Neural progenitor cell (in vitro differentiated cells): ENCODE results near the gene SURF6. TPM values are rescaled to one million over a fixed set of nuclear protein-coding genes. Genes with fewer than 3 reads are reported as not detected.

ENCODE experiments used
- DNase-seq: peaks from one replicate; pipeline ENCODE4 v3.0.0-alpha.2; 2016; ENCODE audit warnings: low spot score
- H2AFZ ChIP-seq: fragments of 200-600 bp; sonication (generic); replicated peaks from 2 replicates; pipeline ENCODE4 v1.6.1; 2016; ENCODE audit warnings: antibody characterized with exemption
- H3F3A ChIP-seq: fragments of 200-600 bp; sonication (generic); 2 replicates; pipeline ENCODE4 v1.6.1; 2016; ENCODE audit warnings: antibody characterized with exemption, low read depth
- H3K27ac ChIP-seq: fragments of 200-600 bp; sonication (generic); 2 replicates; pipeline ENCODE4 v1.5.1; 2016; ENCODE audit warnings: mild to moderate bottlenecking
- H3K27me3 ChIP-seq: fragments of 200-600 bp; sonication (generic); 2 replicates; pipeline ENCODE4 v1.6.1; 2016; ENCODE audit warnings: mild to moderate bottlenecking, moderate library complexity
- H3K36me3 ChIP-seq: fragments of 200-600 bp; sonication (generic); 2 replicates; pipeline ENCODE4 v1.5.1; 2016
- H3K4me1 ChIP-seq: fragments of 200-600 bp; sonication (generic); 2 replicates; pipeline ENCODE4 v1.6.1; 2016; ENCODE audit warnings: mixed run types
- H3K4me2 ChIP-seq: fragments of 200-600 bp; sonication (generic); 2 replicates; pipeline ENCODE4 v1.6.1; 2016
- H3K4me3 ChIP-seq: fragments of 200-600 bp; sonication (generic); 2 replicates; pipeline ENCODE4 v1.5.1; 2016
- H3K79me2 ChIP-seq: fragments of 200-600 bp; sonication (generic); 2 replicates; pipeline ENCODE4 v1.6.1; 2016; ENCODE audit warnings: low read depth
- H3K9ac ChIP-seq: fragments of 200-600 bp; sonication (generic); 2 replicates; pipeline ENCODE4 v1.6.1; 2016
- H3K9me3 ChIP-seq: fragments of 200-600 bp; sonication (generic); 2 replicates; pipeline ENCODE4 v1.5.1; 2016; ENCODE audit warnings: low read depth
- H4K20me1 ChIP-seq: fragments of 200-600 bp; sonication (generic); 2 replicates; pipeline ENCODE4 v1.6.1; 2016; ENCODE audit warnings: low read depth
- H3K27ac Mint-ChIP-seq: 3 replicates; pipeline ENCODE4 v1.8.0; 2021; ENCODE audit warnings: mixed read lengths
- H3K27me3 Mint-ChIP-seq: 2 replicates; pipeline ENCODE4 v1.8.0; 2022; ENCODE audit warnings: low read depth, mild to moderate bottlenecking, inconsistent platforms, moderate library complexity, mixed read lengths; ENCODE audit not compliant: insufficient read depth
- H3K36me3 Mint-ChIP-seq: 3 replicates; pipeline ENCODE4 v1.8.0; 2021; ENCODE audit warnings: mixed read lengths
- H3K4me1 Mint-ChIP-seq: 3 replicates; pipeline ENCODE4 v1.8.0; 2021; ENCODE audit warnings: mixed read lengths
- H3K4me3 Mint-ChIP-seq: 3 replicates; pipeline ENCODE4 v1.8.0; 2021; ENCODE audit warnings: mild to moderate bottlenecking, moderate library complexity, mixed read lengths
- H3K9me3 Mint-ChIP-seq: 3 replicates; pipeline ENCODE4 v1.8.0; 2020; ENCODE audit warnings: mixed read lengths
- EZH2 ChIP-seq: fragments of 200-600 bp; sonication (generic); IDR thresholded peaks from 2 replicates; pipeline ENCODE4 v1.6.1; 2017; ENCODE audit warnings: antibody characterized with exemption, mild to moderate bottlenecking, moderate library complexity
- EZH2phosphoT487 ChIP-seq: fragments of 200-600 bp; sonication (generic); IDR thresholded peaks from 2 replicates; pipeline ENCODE4 v1.6.1; 2017; ENCODE audit warnings: antibody characterized with exemption
- total RNA-seq: library from RNA; depleted of rRNA; stranded (reverse); fragments of >200 nt; gene quantifications from 2 replicates; pipeline ENCODE4 v1.2.3, GENCODE V29; 2015; ENCODE audit warnings: low replicate concordance
- TF ChIP-seq, protein P1 (sequence below): fragments of 200-600 bp; sonication (generic); IDR thresholded peaks from 2 replicates; pipeline ENCODE4 v1.5.1; 2017; ENCODE audit warnings: antibody characterized with exemption, mild to moderate bottlenecking

Gene SURF6
- total RNA-seq, 1 donor from 2014 or later = 13.2 TPM

DNA sequence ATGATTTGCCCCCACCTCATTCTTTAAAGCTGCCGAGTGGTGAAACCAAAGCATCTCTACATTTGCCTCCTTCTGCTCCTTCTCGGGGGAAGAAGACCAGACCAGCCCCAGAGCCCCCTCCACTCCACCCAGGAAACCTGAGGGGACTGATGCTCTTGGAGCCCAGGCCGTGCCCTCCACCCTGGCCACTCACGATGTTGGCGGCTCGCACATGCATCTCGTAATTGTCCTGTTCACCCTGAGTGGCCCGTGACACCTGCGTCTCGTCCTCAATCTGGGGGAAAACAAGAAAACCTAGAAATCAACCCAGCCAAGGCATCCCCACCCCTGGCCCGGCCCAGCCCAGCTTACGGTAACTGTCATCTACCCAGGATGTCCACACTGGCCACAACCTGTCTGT lies 9.0 kb upstream of the SURF6 start:
- Histone ChIP-seq H3K4me1 (peaks cover 13% of the 10 kb centered on the region), H3K9me3 (no peaks in the 10 kb centered on the region), H3K27me3 (no peaks in the 10 kb centered on the region), H3K79me2 (peaks cover 47% of the 10 kb centered on the region), H2AFZ (no peak overlapping the region), H3K4me3 (no peak overlapping the region), H3K36me3 (peaks cover 10% of the 10 kb centered on the region), H4K20me1 (peaks cover 45% of the 10 kb centered on the region), H3K9ac (no peak overlapping the region), H3F3A (peaks cover 25% of the 10 kb centered on the region), H3K27ac (no peak overlapping the region), H3K4me2 (no peak overlapping the region)
- H3K27me3 Mint-ChIP-seq = peaks cover 15% of the 10 kb centered on the region
- peaks cover 22% of the 10 kb centered on the region for H3K4me1 Mint-ChIP-seq
- no peak for DNase-seq
- peak overlapping the region; percentile 48 for H3K4me3 Mint-ChIP-seq
- TF ChIP-seq EZH2 (no peak), EZH2phosphoT487 (no peak)
- TF ChIP-seq, protein P1, sequence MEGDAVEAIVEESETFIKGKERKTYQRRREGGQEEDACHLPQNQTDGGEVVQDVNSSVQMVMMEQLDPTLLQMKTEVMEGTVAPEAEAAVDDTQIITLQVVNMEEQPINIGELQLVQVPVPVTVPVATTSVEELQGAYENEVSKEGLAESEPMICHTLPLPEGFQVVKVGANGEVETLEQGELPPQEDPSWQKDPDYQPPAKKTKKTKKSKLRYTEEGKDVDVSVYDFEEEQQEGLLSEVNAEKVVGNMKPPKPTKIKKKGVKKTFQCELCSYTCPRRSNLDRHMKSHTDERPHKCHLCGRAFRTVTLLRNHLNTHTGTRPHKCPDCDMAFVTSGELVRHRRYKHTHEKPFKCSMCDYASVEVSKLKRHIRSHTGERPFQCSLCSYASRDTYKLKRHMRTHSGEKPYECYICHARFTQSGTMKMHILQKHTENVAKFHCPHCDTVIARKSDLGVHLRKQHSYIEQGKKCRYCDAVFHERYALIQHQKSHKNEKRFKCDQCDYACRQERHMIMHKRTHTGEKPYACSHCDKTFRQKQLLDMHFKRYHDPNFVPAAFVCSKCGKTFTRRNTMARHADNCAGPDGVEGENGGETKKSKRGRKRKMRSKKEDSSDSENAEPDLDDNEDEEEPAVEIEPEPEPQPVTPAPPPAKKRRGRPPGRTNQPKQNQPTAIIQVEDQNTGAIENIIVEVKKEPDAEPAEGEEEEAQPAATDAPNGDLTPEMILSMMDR = no peak
- H3K27ac Mint-ChIP-seq = no peak overlapping the region
- peaks cover 24% of the 10 kb centered on the region for H3K36me3 Mint-ChIP-seq
- H3K9me3 Mint-ChIP-seq = no peaks in the 10 kb centered on the region

DNA sequence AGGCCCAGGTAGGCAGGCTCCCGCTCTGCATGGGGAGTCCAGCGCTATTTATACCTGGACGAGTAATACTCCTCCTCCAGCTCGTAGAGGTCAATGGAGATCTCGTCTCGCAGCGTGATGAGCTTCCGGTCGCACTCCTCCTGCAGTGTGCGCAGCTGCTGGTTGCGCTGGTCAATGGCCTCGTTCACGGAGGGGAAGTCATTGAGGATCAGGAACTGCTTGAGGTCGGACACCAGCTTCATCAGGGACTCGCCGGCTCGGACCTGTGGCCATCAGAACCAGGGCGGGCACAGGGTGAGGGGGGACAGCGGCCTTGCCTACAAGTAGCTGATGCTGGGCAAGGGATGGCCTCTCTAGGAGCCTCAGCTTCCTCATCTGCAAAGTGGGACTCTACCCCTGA lies 8.1 kb upstream of the SURF6 start:
- no peak overlapping the region for H3K9ac ChIP-seq
- peak overlapping the region; percentile 41 for H3K4me3 Mint-ChIP-seq
- no peak overlapping the region for H2AFZ ChIP-seq
- H3K4me3 ChIP-seq = no peak overlapping the region
- H3K36me3 ChIP-seq = peaks cover 2% of the 10 kb centered on the region
- peaks cover 36% of the 10 kb centered on the region for H4K20me1 ChIP-seq
- no peak overlapping the region for H3K27ac Mint-ChIP-seq
- H3K9me3 ChIP-seq = no peaks in the 10 kb centered on the region
- TF ChIP-seq EZH2 (no peak), EZH2phosphoT487 (no peak)
- TF ChIP-seq, protein P1 = no peak
- H3F3A ChIP-seq = peaks cover 19% of the 10 kb centered on the region
- H3K27me3 Mint-ChIP-seq = peaks cover 13% of the 10 kb centered on the region
- no peaks in the 10 kb centered on the region for H3K27me3 ChIP-seq
- H3K36me3 Mint-ChIP-seq = peaks cover 24% of the 10 kb centered on the region
- no peak overlapping the region for H3K27ac ChIP-seq
- no peak for DNase-seq
- peaks cover 5% of the 10 kb centered on the region for H3K4me1 ChIP-seq
- no peak overlapping the region for H3K4me2 ChIP-seq
- H3K9me3 Mint-ChIP-seq = no peaks in the 10 kb centered on the region
- H3K4me1 Mint-ChIP-seq = peaks cover 18% of the 10 kb centered on the region
- peaks cover 38% of the 10 kb centered on the region for H3K79me2 ChIP-seq

DNA sequence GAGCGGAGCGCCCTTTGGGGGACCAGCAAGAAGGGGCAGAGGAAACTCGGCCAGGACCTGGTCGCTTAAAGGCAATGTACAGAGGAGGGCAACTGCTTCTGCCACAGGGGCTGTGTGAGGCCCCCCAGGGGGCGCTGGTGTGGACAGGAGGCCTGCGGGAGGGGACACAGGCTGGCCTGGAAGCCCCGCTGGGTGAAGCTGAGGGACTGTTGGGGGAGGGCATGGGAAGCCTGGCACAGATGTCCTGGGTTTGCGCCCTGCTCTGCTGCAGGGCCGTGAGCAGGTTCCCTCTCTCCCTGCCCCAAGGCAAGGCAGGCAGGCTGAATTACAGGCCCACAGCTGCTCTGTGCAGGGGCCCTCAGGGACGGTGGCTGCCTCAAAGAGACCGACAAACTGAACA lies 6.6 kb upstream of the SURF6 start:
- no peaks in the 10 kb centered on the region for H3K36me3 ChIP-seq
- no peak for DNase-seq
- H3K36me3 Mint-ChIP-seq = peaks cover 22% of the 10 kb centered on the region

More for the DNA sequence above, 6.6 kb upstream of the SURF6 start:
- H3K79me2 ChIP-seq = peaks cover 27% of the 10 kb centered on the region
- TF ChIP-seq, protein P1 = no peak
- no peak for TF ChIP-seq EZH2
- TF ChIP-seq EZH2phosphoT487 = no peak
- H3F3A ChIP-seq = peaks cover 16% of the 10 kb centered on the region
- H3K9me3 ChIP-seq = no peaks in the 10 kb centered on the region
- peaks cover 9% of the 10 kb centered on the region for H3K4me1 Mint-ChIP-seq
- peaks cover 3% of the 10 kb centered on the region for H3K27me3 Mint-ChIP-seq
- no peak overlapping the region for H3K4me3 Mint-ChIP-seq
- H3K9me3 Mint-ChIP-seq = no peaks in the 10 kb centered on the region
- H3K27ac ChIP-seq = no peak overlapping the region
- H3K27ac Mint-ChIP-seq = no peak overlapping the region
- peaks cover 4% of the 10 kb centered on the region for H3K4me1 ChIP-seq
- H3K27me3 ChIP-seq = no peaks in the 10 kb centered on the region
- no peak overlapping the region for H3K9ac ChIP-seq
- H3K4me2 ChIP-seq = no peak overlapping the region
- H3K4me3 ChIP-seq = no peak overlapping the region
- no peak overlapping the region for H2AFZ ChIP-seq
- H4K20me1 ChIP-seq = peaks cover 26% of the 10 kb centered on the region
